ENCODE measurements around the gene TRIM52.

Gene TRIM52

DNA sequence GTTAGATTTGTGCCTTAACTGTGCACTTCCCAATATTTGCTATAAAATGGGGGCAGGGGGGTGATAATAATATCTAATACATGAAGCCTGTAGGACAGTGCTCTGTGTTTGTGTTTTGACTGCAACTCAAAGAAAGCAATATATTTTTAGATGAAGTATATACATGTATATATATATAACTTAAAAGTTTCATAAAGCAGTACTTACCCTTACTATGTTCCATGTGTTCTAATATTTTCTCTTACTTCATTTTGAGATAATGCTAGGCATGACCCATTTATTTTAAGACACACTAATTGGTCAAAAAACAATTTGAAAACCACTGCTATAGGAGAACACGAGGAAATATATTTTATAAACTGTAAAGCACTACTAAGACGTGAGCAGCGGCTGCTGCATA lies 2.4 kb downstream of the TRIM52 start:
- DNase-seq (ENCODE audit: low read depth in 2 of 2): no peak

DNA sequence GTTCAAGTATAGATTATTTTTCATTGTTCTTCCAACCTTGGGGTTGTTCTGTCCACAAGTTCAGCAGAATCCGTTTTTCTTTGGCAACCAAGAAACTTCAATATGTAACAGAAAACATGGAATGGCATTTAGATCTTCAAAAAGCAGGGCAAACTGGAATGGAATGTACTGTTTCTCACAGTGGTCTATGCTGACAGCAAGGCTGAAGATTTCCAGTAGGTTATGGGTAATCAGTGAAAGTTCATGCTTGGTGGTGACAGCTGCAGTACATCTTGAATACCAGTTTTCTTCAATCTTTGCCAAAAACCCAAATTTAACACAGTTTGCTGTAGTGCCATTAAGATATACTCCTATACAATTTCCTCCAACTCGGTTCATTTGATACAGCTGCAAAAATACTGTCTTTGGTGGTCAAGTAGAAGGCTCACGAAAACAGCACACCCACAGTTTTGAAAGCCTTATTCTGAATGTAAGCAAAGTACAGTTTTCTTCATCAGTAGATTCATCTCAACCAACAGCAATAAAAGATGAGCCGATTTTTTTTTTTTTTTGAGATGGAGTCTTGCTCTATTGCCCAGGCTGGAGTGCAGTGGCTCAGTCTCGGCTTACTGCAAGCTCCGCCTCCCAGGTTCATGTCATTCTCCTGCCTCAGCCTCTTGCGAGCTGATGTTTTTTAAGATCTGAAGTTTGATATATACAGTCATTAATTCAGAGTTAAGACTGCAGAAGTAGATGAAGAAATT lies 4.9 kb downstream of the TRIM52 start:
- DNase-seq (ENCODE audit: low read depth in 2 of 2): no peak

GRCh38 chr5:181255276-181255675 lies 5.7 kb downstream of the TRIM52 start:
- no peak for DNase-seq (ENCODE audit: low read depth in 2 of 2)

- DNase-seq (ENCODE audit: low read depth in 2 of 2): no peak
Measured at GRCh38 chr5:181248277-181248676, 12.7 kb downstream of the TRIM52 start.

- DNase-seq (ENCODE audit: low read depth in 2 of 2): peak; percentile 75 to 85
Measured at GRCh38 chr5:181246276-181247049, 14.5 kb downstream of the TRIM52 start.

GRCh38 chr5:181245427-181246275 lies 15.3 kb downstream of the TRIM52 start:
- no peak for DNase-seq (ENCODE audit: low read depth in 2 of 2)

- peak; percentile 81 to 84 for DNase-seq (ENCODE audit: low read depth in 2 of 2)
Measured at GRCh38 chr5:181243564-181244343, 17.2 kb downstream of the TRIM52 start, which contains the start of gene RACK1. RACK1 (minus strand) TSS chr5:181243906; CDS start chr5:181243800, 106 bp downstream.

DNA sequence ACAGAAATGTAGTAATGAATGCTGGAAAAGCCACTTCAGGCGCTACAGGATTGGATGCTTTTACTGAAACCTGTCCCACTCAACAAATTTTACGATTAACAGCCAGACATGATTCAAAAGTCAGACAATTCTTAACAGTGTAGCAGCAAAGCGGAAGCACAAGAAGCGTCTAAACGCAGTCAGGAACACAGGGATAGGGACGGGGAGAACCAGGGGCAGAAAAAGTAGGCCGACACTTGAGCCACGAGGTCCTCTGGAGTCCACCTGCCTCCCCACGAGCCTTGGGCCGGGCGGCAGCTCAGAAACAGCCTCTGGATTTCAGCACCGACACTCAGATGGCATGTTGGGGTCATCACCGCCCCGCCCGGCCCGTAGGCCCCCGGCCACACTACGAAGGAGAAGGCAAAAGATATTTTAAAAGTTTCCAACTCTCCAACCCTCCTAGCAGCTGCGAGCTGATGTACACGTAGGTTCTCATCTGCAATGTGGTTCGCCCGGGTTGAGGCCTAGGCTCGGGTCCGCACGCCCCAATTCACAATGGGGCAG lies 17.9 kb downstream of the TRIM52 start:
- DNase-seq (ENCODE audit: low read depth in 2 of 2): no peak

- DNase-seq (ENCODE audit: low read depth in 2 of 2): no peak
Measured at GRCh38 chr5:181242031-181242451, 18.9 kb downstream of the TRIM52 start.

GRCh38 chr5:181241393-181241975 lies 19.5 kb downstream of the TRIM52 start:
- DNase-seq (ENCODE audit: low read depth in 2 of 2): no peak

- no peak for DNase-seq (ENCODE audit: low read depth in 2 of 2)
Measured at GRCh38 chr5:181239062-181239663, 21.8 kb downstream of the TRIM52 start.

DNA sequence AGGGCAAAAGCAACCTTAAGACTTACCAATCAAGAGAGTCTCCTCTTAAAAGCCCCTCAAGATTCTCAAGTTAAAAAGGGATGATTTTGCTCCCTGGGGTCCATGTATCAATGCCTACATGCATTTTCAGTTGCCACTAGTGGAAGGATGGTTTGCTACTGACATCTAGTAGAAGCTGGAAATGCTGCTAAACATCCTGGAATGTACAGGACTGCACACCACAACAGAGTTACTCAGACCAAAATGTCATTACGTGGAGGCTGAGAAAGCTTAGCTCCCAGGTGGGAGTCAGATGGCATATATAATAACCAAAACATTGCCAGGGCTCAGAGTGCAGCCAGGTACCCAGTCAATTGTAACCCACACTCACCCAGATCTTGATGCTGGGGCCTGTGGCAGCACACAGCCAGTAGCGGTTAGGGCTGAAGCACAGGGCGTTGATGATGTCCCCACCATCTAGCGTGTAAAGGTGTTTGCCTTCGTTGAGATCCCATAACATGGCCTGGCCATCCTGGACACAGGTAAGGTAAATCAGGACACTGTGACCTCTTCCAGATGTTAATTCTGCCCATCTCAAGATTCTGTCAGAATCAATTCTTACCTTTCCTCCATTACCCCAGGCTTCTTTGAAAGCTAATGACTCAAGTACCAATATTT lies 23.1 kb downstream of the TRIM52 start:
- no peak for DNase-seq (ENCODE audit: low read depth in 2 of 2)

GRCh38 chr5:181236954-181237641 lies 23.8 kb downstream of the TRIM52 start:
- no peak for DNase-seq (ENCODE audit: low read depth in 2 of 2)

DNA sequence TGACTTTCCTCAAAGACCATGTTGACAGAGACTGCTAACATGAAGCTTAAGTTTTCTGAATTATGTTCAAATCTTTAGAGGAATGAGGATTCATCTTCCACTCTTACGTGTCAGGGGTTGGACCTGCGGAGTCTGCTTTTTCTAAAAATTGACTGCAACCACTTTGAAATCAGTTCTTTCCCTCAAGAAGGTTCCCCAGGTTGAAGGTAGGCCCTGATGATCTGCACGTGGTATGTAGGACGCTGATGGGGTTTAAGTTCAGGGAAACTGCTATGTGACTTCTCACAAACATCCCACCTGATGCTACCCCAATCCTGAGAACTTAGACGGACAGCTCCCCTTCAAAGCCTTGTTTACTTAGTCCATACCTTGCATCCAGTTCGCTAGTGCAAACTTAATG lies 24.5 kb downstream of the TRIM52 start:
- DNase-seq (ENCODE audit: low read depth in 2 of 2): no peak

DNA sequence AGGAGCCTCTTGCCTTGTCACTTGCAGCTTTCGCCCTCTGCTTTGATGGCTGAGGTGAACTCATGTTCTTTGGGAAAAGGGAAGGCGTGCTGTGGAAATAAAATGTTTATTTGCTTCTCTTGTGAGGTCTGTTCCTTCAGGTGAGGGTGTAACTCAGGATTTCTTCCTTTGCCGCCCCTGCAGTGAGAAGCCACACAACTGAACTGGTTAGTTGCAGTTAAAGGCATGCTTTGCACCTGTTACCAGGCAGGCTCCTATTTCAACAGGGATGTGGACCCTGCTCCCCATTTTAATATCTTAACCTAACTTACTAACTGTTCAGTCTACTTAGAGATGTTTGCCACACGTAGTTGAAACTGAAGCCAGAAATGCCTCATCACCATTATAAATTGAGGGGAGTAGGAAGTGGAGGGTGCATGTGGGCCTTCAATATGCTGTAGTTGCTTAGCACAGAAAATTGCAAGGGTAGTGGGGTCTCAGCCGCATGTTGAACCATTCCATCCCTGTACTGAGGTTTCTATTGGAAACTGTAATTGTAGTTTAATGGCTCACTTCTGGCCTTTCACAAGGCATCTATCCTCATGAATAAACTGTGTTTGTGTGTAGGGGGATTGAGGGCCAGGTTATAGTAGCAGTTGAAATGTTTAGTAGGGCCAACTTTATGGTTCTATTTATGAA lies 25.1 kb downstream of the TRIM52 start:
- no peak for DNase-seq (ENCODE audit: low read depth in 2 of 2)

GRCh38 chr5:181235323-181235688 lies 25.6 kb downstream of the TRIM52 start:
- DNase-seq (ENCODE audit: low read depth in 2 of 2): no peak

- DNase-seq (ENCODE audit: low read depth in 2 of 2): no peak
Measured at GRCh38 chr5:181234455-181235306, 26.3 kb downstream of the TRIM52 start.
